WI38 (cell line): ENCODE measurements around the gene UTF1.

Experiments used
- H3K4me3 ChIP-seq: 2 replicates; pipeline ENCODE4 v1.5.1; 2011; ENCODE audit warnings: low read depth, mild to moderate bottlenecking, control low read depth, low read length
- CTCF ChIP-seq: IDR thresholded peaks from 2 replicates; pipeline ENCODE4 v1.5.1; 2012; ENCODE audit warnings: low read depth, mild to moderate bottlenecking, control low read depth, low read length

UTF1 gene

GRCh38 chr10:133237588-133238465 is 7.8 kb downstream of the UTF1 start, which contains the start of gene VENTX:
VENTX (plus strand) TSS chr10:133237855; CDS start chr10:133237915, 60 bp downstream.
- TF ChIP-seq CTCF: no peak
- no peak within 1 kb of the TSS for H3K4me3 ChIP-seq

- no peak for TF ChIP-seq CTCF
- H3K4me3 ChIP-seq: no peak overlapping the region
Observed at GRCh38 chr10:133238466-133238804, 8.4 kb downstream of the UTF1 start.

GRCh38 chr10:133239990-133240389 is 10.0 kb downstream of the UTF1 start:
- no peak for TF ChIP-seq CTCF
- no peak overlapping the region for H3K4me3 ChIP-seq

- no peak for TF ChIP-seq CTCF
- no peak overlapping the region for H3K4me3 ChIP-seq
Observed at GRCh38 chr10:133241501-133242205, 11.6 kb downstream of the UTF1 start.

GRCh38 chr10:133242611-133243356 is 12.8 kb downstream of the UTF1 start:
- no peak overlapping the region for H3K4me3 ChIP-seq
- TF ChIP-seq CTCF: no peak

- no peak overlapping the region for H3K4me3 ChIP-seq
- TF ChIP-seq CTCF: no peak
Observed at GRCh38 chr10:133243593-133243992, 13.6 kb downstream of the UTF1 start.
